GM18868 (cell line): ENCODE measurements around the gene CSK.

Source experiments
- ATAC-seq: cut with Tn5 transposase; IDR thresholded peaks from one replicate; pipeline ENCODE4 v1.9.1; 2021; ENCODE audit warnings: mild to moderate bottlenecking, moderate library complexity; ENCODE audit not compliant: unreplicated experiment

Gene CSK

DNA sequence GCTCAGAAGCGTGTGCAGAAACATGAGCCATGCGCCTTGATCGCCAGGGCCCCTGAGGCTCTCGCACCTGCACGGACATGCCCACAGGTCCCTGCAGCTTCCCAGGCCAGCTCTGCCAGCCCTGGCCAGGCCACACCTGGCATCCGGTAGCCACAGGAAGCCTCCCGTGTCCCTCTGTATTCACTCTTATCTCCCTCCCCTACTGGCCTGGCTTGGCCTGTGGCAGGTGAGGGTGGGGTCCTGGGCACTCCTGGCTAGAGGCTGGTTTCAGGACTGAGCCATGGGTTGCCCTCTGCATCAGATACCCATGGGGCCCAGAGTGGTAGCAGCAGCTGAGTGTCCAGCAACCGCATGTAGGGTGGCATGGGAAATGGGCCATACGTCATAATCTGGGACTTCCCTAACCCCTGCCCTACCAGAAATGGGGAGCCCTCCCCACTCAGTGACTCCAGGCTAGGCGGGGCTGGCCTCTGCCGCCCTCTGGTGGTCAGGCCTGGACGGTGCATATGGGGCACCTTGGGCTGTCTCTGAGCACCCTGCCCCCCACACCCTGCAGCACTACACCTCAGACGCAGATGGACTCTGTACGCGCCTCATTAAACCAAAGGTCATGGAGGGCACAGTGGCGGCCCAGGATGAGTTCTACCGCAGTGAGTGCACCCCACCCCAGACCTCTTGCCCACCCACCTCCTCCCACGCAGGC is 18.1 kb downstream of the CSK start:
- ATAC-seq, result peak; percentile 81

DNA sequence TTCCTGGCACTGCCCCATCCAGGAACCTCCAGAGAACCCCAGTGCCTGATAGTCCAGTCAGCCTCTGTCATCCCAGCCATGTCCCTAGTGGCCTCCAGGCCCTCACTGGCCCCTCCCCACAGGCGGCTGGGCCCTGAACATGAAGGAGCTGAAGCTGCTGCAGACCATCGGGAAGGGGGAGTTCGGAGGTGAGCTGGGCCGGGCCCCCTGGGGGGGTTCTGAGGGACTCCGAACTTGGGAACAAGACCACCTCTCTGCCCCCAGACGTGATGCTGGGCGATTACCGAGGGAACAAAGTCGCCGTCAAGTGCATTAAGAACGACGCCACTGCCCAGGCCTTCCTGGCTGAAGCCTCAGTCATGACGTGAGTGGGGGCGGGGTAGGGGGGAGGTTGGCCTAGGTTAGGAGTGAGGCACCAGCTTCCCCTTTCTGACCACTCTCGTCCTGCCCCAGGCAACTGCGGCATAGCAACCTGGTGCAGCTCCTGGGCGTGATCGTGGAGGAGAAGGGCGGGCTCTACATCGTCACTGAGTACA is 18.7 kb downstream of the CSK start:
- ATAC-seq, result no peak

GRCh38 chr15:74801311-74801997 is 19.6 kb downstream of the CSK start:
- no peak for ATAC-seq

GRCh38 chr15:74802290-74802689 is 20.4 kb downstream of the CSK start:
- no peak for ATAC-seq

DNA sequence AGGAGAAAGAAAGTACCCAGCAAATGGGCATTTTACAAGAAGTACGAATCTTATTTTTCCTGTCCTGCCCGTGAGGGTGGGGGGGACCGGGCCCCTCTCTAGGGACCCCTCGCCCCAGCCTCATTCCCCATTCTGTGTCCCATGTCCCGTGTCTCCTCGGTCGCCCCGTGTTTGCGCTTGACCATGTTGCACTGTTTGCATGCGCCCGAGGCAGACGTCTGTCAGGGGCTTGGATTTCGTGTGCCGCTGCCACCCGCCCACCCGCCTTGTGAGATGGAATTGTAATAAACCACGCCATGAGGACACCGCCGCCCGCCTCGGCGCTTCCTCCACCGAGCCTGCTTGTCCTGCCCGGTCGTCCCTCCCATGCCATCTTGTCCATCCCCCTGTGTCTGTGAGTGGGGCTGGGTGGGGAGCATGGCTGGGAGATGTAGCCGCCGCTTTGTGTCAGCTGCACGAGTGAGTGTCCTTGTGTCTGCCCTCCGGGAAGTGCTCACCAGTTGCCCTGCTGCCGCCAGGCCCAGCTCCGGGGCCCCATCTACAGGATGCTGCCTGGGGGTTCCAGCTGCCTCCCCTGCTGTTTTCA is 21.1 kb downstream of the CSK start:
- ATAC-seq, result no peak

GRCh38 chr15:74804935-74805334 is 23.1 kb downstream of the CSK start:
- ATAC-seq, result no peak

GRCh38 chr15:74807282-74807681 is 25.4 kb downstream of the CSK start:
- no peak for ATAC-seq

- ATAC-seq, result no peak
These were observed 26.4 kb downstream of the CSK start for GRCh38 chr15:74808078-74808839.

DNA sequence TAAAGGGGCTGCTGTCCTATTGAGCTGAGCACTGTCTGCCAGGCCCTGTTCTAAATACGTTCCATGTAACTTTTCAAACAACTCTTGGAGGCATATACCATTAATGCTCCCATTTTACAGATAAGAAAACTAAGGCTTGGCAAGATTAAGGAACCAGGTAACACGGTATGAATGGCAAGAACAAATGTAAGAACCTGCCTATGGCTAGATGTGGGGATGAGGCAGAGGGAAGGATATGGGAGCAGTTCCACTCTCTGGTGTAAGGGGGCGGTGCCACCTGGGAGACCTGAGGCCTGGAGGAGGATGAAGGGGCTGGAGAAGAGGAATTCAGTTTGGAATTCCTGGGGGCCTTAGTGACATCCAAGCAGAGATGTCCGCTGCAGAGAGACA is 27.0 kb downstream of the CSK start:
- ATAC-seq, result no peak

DNA sequence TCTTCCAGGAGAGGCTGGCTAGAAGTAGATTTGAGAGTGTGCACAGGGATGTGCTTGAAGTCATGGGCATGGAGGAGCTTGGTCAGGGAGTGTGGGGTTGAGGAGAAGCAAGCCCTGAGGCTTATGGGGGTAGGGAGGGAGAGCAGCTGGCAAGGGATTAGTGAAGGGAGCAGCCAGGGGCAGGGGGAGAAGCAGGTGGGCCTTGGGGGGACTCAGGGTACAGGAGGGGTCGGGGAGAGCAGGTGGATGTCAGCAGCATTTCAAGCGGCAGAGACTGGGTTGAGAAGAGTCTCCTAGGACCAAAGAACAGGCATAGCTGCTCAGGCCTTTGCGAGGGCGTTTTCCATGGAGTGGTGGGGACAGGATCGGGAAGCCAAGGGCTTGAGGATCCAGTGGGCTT is 27.4 kb downstream of the CSK start:
- no peak for ATAC-seq

- ATAC-seq, result no peak
These were observed 28.1 kb downstream of the CSK start for GRCh38 chr15:74809956-74810355.

DNA sequence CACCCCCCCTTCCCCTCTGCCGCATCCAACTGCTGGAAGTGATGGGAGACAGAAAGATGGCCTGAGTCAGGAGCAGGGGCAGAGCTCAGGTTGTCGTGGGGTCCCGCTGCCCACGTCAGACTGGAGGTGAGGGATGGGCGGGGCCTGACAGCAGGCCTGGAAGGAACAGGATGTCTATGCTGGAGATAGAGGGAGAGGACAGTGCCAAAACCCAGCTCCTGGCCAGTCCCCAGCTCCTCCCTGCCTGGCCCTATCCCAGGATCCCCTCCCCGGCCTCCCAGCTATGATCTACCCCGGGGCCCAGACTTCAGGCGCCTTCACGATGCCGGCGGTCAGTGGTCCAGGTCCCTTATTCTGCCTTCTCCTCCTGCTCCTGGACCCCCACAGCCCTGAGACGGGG is 30.7 kb downstream of the CSK start, which contains the start of gene LMAN1L:
Gene LMAN1L, plus strand, starts transcription at position 303 of the 400 bp plus-strand sequence. Its CDS starts 20 bp downstream, at position 323.
- ATAC-seq, result no peak

DNA sequence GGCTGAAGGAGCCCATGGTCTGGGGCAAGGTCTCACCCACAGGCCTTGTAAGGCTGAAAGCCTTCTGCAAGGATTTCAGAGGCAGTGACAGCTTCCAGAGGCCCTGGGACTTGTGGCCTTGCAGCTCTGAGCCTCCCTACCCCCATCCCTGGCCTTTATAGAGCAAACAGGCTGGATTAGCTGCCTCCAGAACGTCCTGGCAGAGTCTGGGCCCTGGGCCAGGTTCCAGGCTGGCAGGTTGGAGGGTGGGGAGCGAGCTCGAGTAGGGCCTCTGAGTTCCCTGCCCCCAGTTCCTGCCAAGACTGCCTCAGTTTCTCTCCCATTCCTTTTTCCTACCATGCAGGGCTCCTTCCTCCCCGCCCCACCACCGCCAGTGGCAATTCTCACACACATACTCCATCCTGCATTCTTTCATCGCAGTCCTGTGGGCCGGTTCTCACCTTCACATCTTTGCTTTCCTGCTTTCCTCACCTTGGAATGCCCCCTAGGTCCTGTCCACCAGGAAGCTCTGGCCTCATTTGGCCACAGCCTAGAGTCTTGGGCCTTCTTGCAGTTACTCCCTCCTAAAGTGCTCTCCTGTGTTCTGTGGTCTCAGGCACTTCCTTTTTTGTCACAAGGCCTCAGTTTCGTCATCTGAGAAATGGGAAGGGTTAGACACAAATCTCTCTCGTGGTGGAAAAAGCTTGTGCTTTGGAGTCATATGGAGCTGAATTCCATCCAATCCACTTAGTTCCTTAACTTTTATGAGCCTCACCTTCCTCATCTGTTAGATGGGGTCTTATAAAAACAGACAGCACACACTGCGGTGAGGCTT is 33.4 kb downstream of the CSK start:
- ATAC-seq, result no peak

DNA sequence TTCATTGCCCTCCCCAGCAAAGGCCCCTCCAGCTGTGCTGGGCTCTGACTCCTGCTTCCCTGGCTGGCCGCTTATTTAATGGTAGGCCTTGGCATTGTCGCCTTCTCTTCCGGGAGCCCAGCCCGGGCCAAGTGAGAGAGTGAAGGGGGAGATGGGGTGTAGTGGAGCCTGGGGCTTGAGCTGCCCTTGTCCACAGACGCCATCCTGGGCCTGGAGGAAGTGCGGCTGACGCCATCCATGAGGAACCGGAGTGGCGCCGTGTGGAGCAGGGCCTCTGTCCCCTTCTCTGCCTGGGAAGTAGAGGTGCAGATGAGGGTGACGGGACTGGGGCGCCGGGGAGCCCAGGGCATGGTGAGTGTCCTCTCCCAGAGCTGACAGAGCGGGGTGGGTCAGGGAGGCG is 34.1 kb downstream of the CSK start:
- ATAC-seq, result no peak

DNA sequence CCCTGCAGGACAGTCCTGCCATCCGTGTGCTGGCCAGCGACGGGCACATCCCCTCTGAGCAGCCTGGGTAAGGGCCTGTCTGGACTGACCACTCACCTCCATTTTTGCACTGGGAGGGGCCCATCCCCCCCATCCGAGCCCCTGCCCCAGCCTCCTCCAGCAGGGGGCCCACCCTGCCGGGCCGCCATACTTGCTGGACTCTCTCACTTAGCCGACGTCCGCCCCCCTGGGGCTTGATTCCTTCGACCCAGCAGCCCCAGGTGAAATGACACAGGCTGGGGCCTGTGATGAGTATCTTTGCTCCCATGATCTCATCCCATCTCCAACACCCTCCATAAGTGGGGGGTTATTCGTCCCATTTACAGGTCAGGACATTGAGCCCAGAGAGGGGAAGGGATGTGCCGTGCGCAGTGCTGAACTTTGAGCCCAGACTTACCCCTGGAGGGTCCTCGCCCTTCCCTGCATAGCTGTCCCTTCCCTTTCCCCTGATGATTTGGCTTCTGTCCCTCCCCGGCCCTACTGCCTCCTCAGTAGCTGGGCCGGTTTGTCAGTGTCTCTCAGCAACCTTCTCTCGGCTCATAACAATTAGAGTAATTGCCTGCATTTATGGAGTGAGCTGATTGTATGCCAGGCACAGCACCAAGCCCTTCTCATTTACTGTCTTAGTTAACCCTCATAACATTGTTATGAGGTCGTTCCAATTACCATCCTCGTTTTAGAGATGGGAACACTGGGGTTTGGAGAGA is 34.9 kb downstream of the CSK start:
- ATAC-seq, result no peak

DNA sequence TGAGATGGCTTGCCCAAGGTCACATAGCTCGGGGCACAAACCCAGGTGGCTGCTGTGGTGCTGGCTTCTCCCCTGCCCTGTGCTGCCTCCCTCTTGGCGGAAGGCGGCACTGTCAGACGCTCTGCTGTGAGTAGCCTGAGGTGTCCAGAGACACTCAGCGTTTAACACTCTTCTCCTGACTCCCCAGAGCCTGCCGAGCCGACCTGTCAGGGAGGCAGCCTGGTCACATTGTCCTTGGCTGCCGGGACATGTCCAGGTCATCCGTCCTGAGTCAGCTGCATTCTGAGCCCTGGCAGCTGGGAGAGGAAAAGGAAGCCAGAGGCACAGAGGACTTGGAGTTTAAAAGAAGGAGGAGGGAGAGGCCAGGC is 35.5 kb downstream of the CSK start:
- no peak for ATAC-seq

- ATAC-seq, result no peak
These were observed 38.2 kb downstream of the CSK start for GRCh38 chr15:74820056-74820455.

GRCh38 chr15:74821091-74821789 is 39.4 kb downstream of the CSK start:
- ATAC-seq, result peak; percentile 53

DNA sequence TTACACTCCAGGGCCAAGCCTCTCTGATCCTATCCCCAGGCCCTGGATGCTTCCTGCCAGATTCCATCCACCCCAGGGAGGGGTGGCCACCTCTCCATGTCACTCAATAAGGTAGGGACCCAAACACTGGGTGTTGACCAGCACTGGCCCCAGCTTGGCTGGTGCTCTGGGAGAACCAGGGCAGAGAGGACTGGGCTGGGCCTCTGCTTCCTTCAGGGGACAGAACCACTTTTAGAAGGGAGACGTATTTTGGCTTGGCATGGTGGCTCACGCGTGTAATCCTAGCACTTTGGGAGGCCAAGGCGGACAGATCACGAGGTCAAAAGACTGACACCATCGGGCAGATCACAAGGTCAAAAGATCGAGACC is 39.9 kb downstream of the CSK start:
- ATAC-seq, result no peak
